Stimulated activated CD8-positive, alpha-beta memory T cell treated with anti-CD3 and anti-CD28 coated beads, Interleukin-4, amount 100 ng/mL, for 24 hours (primary cell): ENCODE results near the gene CACNG6.
"Not testable (repeated sequence)": the region's sequence is repeated elsewhere in the genome, so short reads cannot be mapped to it uniquely, and the experiment has no call there.

Experiments used
- DNase-seq: peaks from one replicate; pipeline ENCODE4 v3.0.0-alpha.2; 2020; ENCODE audit warnings: low read depth

Gene CACNG6

GRCh38 chr19:53991224-53992113 lies at the start of gene CACNG6:
TSS of gene CACNG6 (plus strand) at chr19:53991637. CDS start at chr19:53992878, 1,241 bp downstream.
- DNase-seq: no peak

- DNase-seq: no peak
These were observed 49.2 kb upstream of the CACNG6 start for GRCh38 chr19:53942001-53942786.

GRCh38 chr19:53944416-53944815 lies 47.0 kb upstream of the CACNG6 start:
- DNase-seq: no peak

GRCh38 chr19:53944933-53945332 lies 46.5 kb upstream of the CACNG6 start:
- no peak for DNase-seq

GRCh38 chr19:53945441-53945840 lies 46.0 kb upstream of the CACNG6 start:
- DNase-seq: no peak

- no peak for DNase-seq
These were observed 45.4 kb upstream of the CACNG6 start for GRCh38 chr19:53945998-53946397.

GRCh38 chr19:53947624-53948023 lies 43.8 kb upstream of the CACNG6 start:
- no peak for DNase-seq

- not testable (repeated sequence) for DNase-seq
These were observed 42.8 kb upstream of the CACNG6 start for GRCh38 chr19:53948611-53949010.

- DNase-seq: no peak
These were observed 40.0 kb upstream of the CACNG6 start for GRCh38 chr19:53951436-53951835.

GRCh38 chr19:53951947-53952346 lies 39.5 kb upstream of the CACNG6 start:
- DNase-seq: no peak

GRCh38 chr19:53953383-53953782 lies 38.1 kb upstream of the CACNG6 start:
- DNase-seq: no peak

- no peak for DNase-seq
These were observed 33.8 kb upstream of the CACNG6 start for GRCh38 chr19:53957448-53958167.

GRCh38 chr19:53958168-53958571 lies 33.3 kb upstream of the CACNG6 start:
- DNase-seq: no peak

- DNase-seq: no peak
These were observed 32.3 kb upstream of the CACNG6 start for GRCh38 chr19:53958823-53959757.

- DNase-seq: no peak
These were observed 31.2 kb upstream of the CACNG6 start for GRCh38 chr19:53960187-53960586.

- DNase-seq: no peak
These were observed 30.6 kb upstream of the CACNG6 start for GRCh38 chr19:53960886-53961285.

GRCh38 chr19:53961523-53962356 lies 29.7 kb upstream of the CACNG6 start:
- no peak for DNase-seq

GRCh38 chr19:53962887-53963431 lies 28.5 kb upstream of the CACNG6 start, which contains the start of gene CACNG8:
TSS of gene CACNG8 (plus strand) at chr19:53962937.
- no peak for DNase-seq

- DNase-seq: no peak
These were observed 26.3 kb upstream of the CACNG6 start for GRCh38 chr19:53965091-53965490.

GRCh38 chr19:53966931-53967330 lies 24.5 kb upstream of the CACNG6 start:
- no peak for DNase-seq
